GM21619 (cell line): ENCODE data around the gene TRIM25.

ENCODE experiments used
- ATAC-seq: cut with Tn5 transposase; IDR thresholded peaks from one replicate; pipeline ENCODE4 v1.9.1; 2021; ENCODE audit not compliant: unreplicated experiment

TRIM25 gene

GRCh38 chr17:56868716-56869115 lies 45.1 kb downstream of the TRIM25 start:
- no peak for ATAC-seq

DNA sequence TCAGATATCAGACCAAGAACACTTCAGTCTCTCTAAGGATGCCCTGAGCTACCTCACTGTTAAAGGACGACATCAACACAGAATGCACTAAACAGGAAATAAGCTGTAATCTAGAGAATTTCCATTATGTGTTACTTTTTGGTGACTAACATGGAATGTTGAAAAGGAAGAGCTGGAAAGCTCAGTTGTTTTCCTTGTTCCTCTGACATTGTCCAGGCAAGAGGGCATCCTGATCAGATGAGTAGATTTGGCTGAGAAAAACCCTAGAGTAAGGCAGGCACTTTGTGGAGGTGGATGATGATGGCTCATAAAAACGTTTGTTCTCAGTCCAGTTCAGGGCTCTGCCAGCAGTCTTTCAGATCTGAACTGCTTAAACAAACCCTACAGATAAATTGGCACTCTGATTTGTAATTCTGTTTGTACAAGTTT lies 45.9 kb downstream of the TRIM25 start:
- ATAC-seq: no peak

DNA sequence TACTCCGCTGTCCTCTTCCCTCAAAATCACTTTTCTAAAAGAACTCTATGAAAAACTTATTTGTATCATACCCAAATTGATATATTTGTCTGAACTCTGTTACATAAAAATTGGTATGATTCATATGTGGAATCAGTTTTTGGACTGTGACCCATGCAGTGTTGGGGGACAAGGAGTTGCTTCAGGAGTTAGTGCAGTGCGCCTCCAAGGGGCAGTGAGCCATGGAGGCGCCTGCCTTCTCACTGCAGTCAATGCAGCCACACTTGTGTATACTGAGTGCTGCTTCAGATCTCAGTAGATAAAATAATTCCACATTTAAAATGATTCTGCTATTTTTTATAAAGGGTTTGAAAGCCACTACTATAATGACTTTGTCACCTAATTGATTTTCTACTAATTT lies 47.4 kb downstream of the TRIM25 start:
- no peak for ATAC-seq

DNA sequence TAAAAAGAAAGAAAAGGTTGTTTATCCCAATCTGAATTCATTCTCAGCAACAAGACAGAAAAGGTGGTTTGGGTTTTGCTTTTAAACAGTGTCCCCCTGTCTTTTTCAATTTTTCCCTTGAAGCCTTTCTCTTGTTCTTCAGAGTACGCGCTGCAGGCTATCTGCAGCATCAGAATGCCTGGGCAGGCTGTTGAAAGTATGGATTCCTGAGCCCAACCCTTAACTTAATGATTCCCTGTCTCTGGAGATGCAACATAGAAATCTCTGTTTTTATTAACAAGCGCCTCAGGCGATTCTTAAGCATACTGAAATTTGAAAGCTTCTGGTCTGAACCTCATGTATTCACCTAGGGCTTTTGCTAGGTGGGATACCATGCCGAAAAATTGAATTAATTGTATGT lies 47.8 kb downstream of the TRIM25 start:
- ATAC-seq: no peak

DNA sequence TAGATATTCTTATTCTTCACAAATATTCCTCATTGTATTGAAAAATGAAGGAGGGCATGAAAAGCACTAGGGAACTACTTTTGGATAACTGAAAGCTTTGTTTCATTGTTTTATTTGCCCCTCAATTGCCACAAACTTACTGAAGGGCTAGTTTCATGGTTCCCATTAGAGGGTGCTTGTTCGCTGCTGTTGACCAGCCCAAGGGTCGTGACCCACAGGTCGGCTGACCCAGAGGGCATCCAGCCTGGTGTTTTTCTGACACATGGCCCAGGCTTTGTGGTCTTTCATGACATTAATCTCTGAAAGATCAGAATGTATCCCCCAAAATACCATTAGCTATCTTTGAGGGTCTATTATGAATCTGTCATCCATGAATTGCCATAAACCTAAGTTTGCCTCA lies 49.9 kb downstream of the TRIM25 start:
- no peak for ATAC-seq

GRCh38 chr17:56861899-56862298 lies 52.0 kb downstream of the TRIM25 start:
- no peak for ATAC-seq

- no peak for ATAC-seq
These were observed 62.8 kb downstream of the TRIM25 start for GRCh38 chr17:56851008-56851407.

DNA sequence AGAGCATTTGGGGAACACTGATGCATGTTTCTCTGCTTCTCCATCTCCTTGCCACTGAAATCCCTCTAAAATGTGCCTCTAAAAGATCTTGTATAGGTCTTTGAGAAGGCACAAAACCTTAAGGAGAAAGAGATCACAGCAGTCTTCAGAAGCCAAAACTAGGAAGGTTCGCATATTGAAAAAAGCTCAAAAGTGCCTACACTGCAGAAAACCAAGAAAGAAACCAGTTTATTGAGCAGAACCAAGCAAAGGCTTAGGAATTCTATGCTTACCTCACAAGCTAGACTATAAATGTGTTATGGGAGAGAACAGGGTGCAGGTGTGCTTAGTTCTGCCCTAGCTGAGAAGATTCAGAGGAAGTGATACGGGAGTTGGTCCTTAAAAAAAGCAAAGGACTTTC lies 63.3 kb downstream of the TRIM25 start:
- ATAC-seq: no peak

- no peak for ATAC-seq
These were observed 64.7 kb downstream of the TRIM25 start for GRCh38 chr17:56849131-56849530.

DNA sequence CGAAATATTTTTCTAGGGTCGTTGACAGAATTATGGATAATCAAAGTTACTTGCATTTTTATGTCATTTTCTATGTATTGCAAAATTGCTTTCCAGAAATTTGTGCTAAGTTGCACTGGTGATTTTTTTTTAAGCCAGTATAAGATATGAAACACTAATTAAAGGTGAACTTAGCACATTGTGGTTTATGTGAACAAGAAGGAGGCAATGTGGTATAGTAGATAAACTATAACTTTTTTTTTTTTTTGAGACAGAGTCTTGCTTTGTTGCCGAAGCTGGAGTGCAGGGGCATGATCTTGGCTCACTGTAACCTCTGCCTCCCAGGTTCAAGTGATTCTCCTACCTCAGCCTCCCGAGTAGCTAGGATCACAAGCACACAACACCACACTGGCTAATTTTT lies 66.7 kb downstream of the TRIM25 start:
- no peak for ATAC-seq

GRCh38 chr17:56845934-56846333 lies 67.9 kb downstream of the TRIM25 start:
- no peak for ATAC-seq

GRCh38 chr17:56842577-56842976 lies 71.3 kb downstream of the TRIM25 start:
- ATAC-seq: no peak

DNA sequence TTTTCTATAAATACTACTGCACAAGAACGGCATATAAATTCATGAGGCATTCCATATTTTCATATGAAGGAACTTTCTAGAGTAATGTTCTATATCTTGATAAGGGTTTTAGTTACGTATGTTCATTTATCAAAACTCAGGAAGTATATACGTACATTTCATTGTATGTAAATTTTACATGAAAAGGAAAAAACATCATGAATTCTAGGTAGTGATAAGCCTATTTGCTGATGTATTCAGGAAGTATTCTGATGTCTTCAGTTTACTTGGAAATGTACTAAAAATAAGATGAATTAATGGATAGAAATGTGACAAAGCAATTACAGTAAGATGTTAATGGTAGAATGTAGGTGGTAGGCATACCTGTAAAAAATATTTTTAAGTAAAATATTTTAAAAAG lies 75.2 kb downstream of the TRIM25 start:
- ATAC-seq: no peak
